Measurements from ENCODE around the gene EIF2S3.
"Not testable (repeated sequence)": the region's sequence is repeated elsewhere in the genome, so short reads cannot be mapped to it uniquely, and the experiment has no call there.

EIF2S3 gene

GRCh38 chrX:24050522-24051318 lies 4.0 kb upstream of the EIF2S3 start:
- DNase-seq, result not testable (repeated sequence)

GRCh38 chrX:24055043-24055356 lies 244 bp downstream of the EIF2S3 start:
- no peak for DNase-seq

GRCh38 chrX:24063488-24063887 lies 8.7 kb downstream of the EIF2S3 start:
- no peak for DNase-seq

GRCh38 chrX:24069877-24070276 lies 15.1 kb downstream of the EIF2S3 start:
- DNase-seq, result no peak

- no peak for DNase-seq
Measured at GRCh38 chrX:24079411-24079810, 24.7 kb downstream of the EIF2S3 start.

GRCh38 chrX:24080245-24080644 lies 25.5 kb downstream of the EIF2S3 start:
- DNase-seq, result not testable (repeated sequence)

GRCh38 chrX:24080704-24081103 lies 25.9 kb downstream of the EIF2S3 start:
- no peak for DNase-seq

- peak; percentile 79 for DNase-seq
Measured at GRCh38 chrX:24081661-24082154, 27.0 kb downstream of the EIF2S3 start.

GRCh38 chrX:24082447-24082846 lies 27.7 kb downstream of the EIF2S3 start:
- DNase-seq, result no peak

- no peak for DNase-seq
Measured at GRCh38 chrX:24085101-24085500, 30.3 kb downstream of the EIF2S3 start.

GRCh38 chrX:24090300-24091200 lies 35.8 kb downstream of the EIF2S3 start:
- no peak for DNase-seq

GRCh38 chrX:24093746-24094145 lies 39.0 kb downstream of the EIF2S3 start:
- no peak for DNase-seq

GRCh38 chrX:24097741-24098260 lies 43.0 kb downstream of the EIF2S3 start:
- DNase-seq, result no peak

- DNase-seq, result no peak
Measured at GRCh38 chrX:24098932-24099331, 44.2 kb downstream of the EIF2S3 start.

GRCh38 chrX:24099394-24099793 lies 44.6 kb downstream of the EIF2S3 start:
- no peak for DNase-seq

- no peak for DNase-seq
Measured at GRCh38 chrX:24100713-24101112, 46.0 kb downstream of the EIF2S3 start.

GRCh38 chrX:24110069-24110468 lies 55.3 kb downstream of the EIF2S3 start:
- no peak for DNase-seq

GRCh38 chrX:24113181-24113580 lies 58.4 kb downstream of the EIF2S3 start:
- DNase-seq, result no peak

GRCh38 chrX:24117258-24117657 lies 62.5 kb downstream of the EIF2S3 start:
- no peak for DNase-seq

GRCh38 chrX:24124244-24124799 lies 69.6 kb downstream of the EIF2S3 start:
- DNase-seq, result no peak

GRCh38 chrX:24125028-24125612 lies 70.4 kb downstream of the EIF2S3 start:
- DNase-seq, result no peak
